ENCODE measurements around the gene MYO1A. TPM values are rescaled to one million over a fixed set of nuclear protein-coding genes. Genes with fewer than 3 reads are reported as not detected.
"Not testable (repeated sequence)": the region's sequence is repeated elsewhere in the genome, so short reads cannot be mapped to it uniquely, and the experiment has no call there.

The MYO1A gene
- total RNA-seq, 1 experiment from 2014 or later: 0.26 TPM

GRCh38 chr12:57025196-57025595 lies 24.7 kb downstream of the MYO1A start:
- Histone ChIP-seq H3K4ac (ENCODE audit: low read depth, low read length) (no peak overlapping the region), H3K9me3 (ENCODE audit: control insufficient read depth, low read depth, low read length) (no peaks in the 10 kb centered on the region), H2BK5ac (ENCODE audit: insufficient read length, low read length) (no peak overlapping the region), H3K27ac (ENCODE audit: insufficient read length, low read depth, low read length) (no peak overlapping the region), H3K18ac (ENCODE audit: insufficient read length, low read depth, low read length) (no peak overlapping the region), H2BK15ac (ENCODE audit: low read depth, low read length) (no peak overlapping the region), H3T11ph (ENCODE audit: low read length) (no peak overlapping the region), H3K27me3 (ENCODE audit: insufficient read depth, low read length) (no peaks in the 10 kb centered on the region), H3K4me1 (ENCODE audit: insufficient read depth, low read length) (no peaks in the 10 kb centered on the region), H3K56ac (ENCODE audit: insufficient read length, low read depth, low read length) (no peak overlapping the region), H4K8ac (replicated peaks; ENCODE audit: insufficient read length, low read depth, low read length) (no peak overlapping the region), H4K91ac (ENCODE audit: insufficient read length, low read depth, low read length) (no peak overlapping the region), H2BK12ac (ENCODE audit: insufficient read length, low read depth, low read length) (no peak overlapping the region), H3K4me2 (ENCODE audit: insufficient read depth, insufficient read length, low read length) (no peak overlapping the region), H2AK5ac (ENCODE audit: insufficient read length, low read length) (no peak overlapping the region), H3K79me2 (ENCODE audit: insufficient read depth, low read length) (no peaks in the 10 kb centered on the region), H4K5ac (ENCODE audit: insufficient read length, low read depth, low read length) (no peak overlapping the region), H3K9ac (ENCODE audit: extremely low read depth, insufficient read length, low read length) (no peak overlapping the region), H3K14ac (ENCODE audit: insufficient read depth, low read length) (no peak overlapping the region), H3K79me1 (ENCODE audit: insufficient read depth, low read depth, low read length, poor library complexity, severe bottlenecking) (no peaks in the 10 kb centered on the region), H3K23ac (ENCODE audit: insufficient read length, low read depth, low read length) (no peak overlapping the region), H4K20me1 (ENCODE audit: control insufficient read depth, insufficient read depth, insufficient read length) (no peaks in the 10 kb centered on the region), H3K23me2 (ENCODE audit: insufficient read length, low read depth, low read length, poor library complexity, severe bottlenecking) (no peaks in the 10 kb centered on the region), H2BK120ac (ENCODE audit: low read depth, low read length, poor library complexity, severe bottlenecking) (no peak overlapping the region), H2AFZ (ENCODE audit: low read length) (no peak overlapping the region), H2BK20ac (ENCODE audit: low read depth, low read length, poor library complexity, severe bottlenecking) (no peak overlapping the region)
- no CpG with 5 or more reads among the region's 2 CpGs for WGBS (ENCODE audit: extremely low coverage, insufficient read length, low lambda C conversion rate)
- H3K27me3 Mint-ChIP-seq (ENCODE audit: low read depth): peaks cover 6% of the 10 kb centered on the region
- no peak for TF ChIP-seq CTCF (conservative IDR thresholded peaks at IDR 0.05)
- no peak overlapping the region for H3K4me3 Mint-ChIP-seq
- peaks cover 8 to 29% of the 10 kb centered on the region in 2 experiments; a peak in 3 of 4 replicates for H3K4me1 Mint-ChIP-seq
- no peak for DNase-seq
- H3K36me3 Mint-ChIP-seq (ENCODE audit: insufficient read depth in 1 of 3, low read depth in 3 of 3): no peaks in the 10 kb centered on the region
- no peaks in the 10 kb centered on the region for H3K9me3 Mint-ChIP-seq
- H3K27ac Mint-ChIP-seq: no peak overlapping the region

GRCh38 chr12:57022324-57022723 lies 27.6 kb downstream of the MYO1A start:
- H3K27ac ChIP-seq (ENCODE audit: insufficient read length, low read depth, low read length); H3K4ac ChIP-seq (ENCODE audit: low read depth, low read length); H3T11ph ChIP-seq (ENCODE audit: low read length); H3K27ac Mint-ChIP-seq; H4K8ac ChIP-seq (replicated peaks; ENCODE audit: insufficient read length, low read depth, low read length); H2BK5ac ChIP-seq (ENCODE audit: insufficient read length, low read length); H3K14ac ChIP-seq (ENCODE audit: insufficient read depth, low read length); H3K36me3 Mint-ChIP-seq (ENCODE audit: insufficient read depth in 1 of 3, low read depth in 3 of 3); H2AFZ ChIP-seq (ENCODE audit: low read length); H3K9ac ChIP-seq (ENCODE audit: extremely low read depth, insufficient read length, low read length); H3K9me3 ChIP-seq (ENCODE audit: control insufficient read depth, low read depth, low read length); H4K91ac ChIP-seq (ENCODE audit: insufficient read length, low read depth, low read length); H3K4me2 ChIP-seq (ENCODE audit: insufficient read depth, insufficient read length, low read length); DNase-seq; H2BK120ac ChIP-seq (ENCODE audit: low read depth, low read length, poor library complexity, severe bottlenecking); H3K9me3 Mint-ChIP-seq; H3K18ac ChIP-seq (ENCODE audit: insufficient read length, low read depth, low read length); H3K79me1 ChIP-seq (ENCODE audit: insufficient read depth, low read depth, low read length, poor library complexity, severe bottlenecking); H2BK20ac ChIP-seq (ENCODE audit: low read depth, low read length, poor library complexity, severe bottlenecking); H4K5ac ChIP-seq (ENCODE audit: insufficient read length, low read depth, low read length); H3K23me2 ChIP-seq (ENCODE audit: insufficient read length, low read depth, low read length, poor library complexity, severe bottlenecking); H3K23ac ChIP-seq (ENCODE audit: insufficient read length, low read depth, low read length); H2BK15ac ChIP-seq (ENCODE audit: low read depth, low read length); H3K4me1 ChIP-seq (ENCODE audit: insufficient read depth, low read length); H3K27me3 Mint-ChIP-seq (ENCODE audit: low read depth); H3K27me3 ChIP-seq (ENCODE audit: insufficient read depth, low read length); H3K56ac ChIP-seq (ENCODE audit: insufficient read length, low read depth, low read length); H3K79me2 ChIP-seq (ENCODE audit: insufficient read depth, low read length); H2BK12ac ChIP-seq (ENCODE audit: insufficient read length, low read depth, low read length); H3K4me3 Mint-ChIP-seq; H2AK5ac ChIP-seq (ENCODE audit: insufficient read length, low read length); H4K20me1 ChIP-seq (ENCODE audit: control insufficient read depth, insufficient read depth, insufficient read length): not testable (repeated sequence)
- WGBS (ENCODE audit: extremely low coverage, insufficient read length, low lambda C conversion rate): no CpG with 5 or more reads among the region's 5 CpGs
- H3K4me1 Mint-ChIP-seq: peaks cover 7 to 20% of the 10 kb centered on the region in 2 experiments; a peak in 3 of 4 replicates

All from H9 (cell line).